ENCODE data around the gene GDF2.

Gene GDF2

GRCh38 chr10:47330366-47330765 lies 8.1 kb downstream of the GDF2 start:
- H3K18ac ChIP-seq (ENCODE audit: low read length) = no peak overlapping the region
- H2AK5ac ChIP-seq (ENCODE audit: low read length) = no peak overlapping the region
- no peak overlapping the region for H4K12ac ChIP-seq (ENCODE audit: low read depth, low read length)
- no peak overlapping the region for H2AFZ ChIP-seq (ENCODE audit: insufficient read depth, low read length, poor library complexity)
- no peak for DNase-seq
- no peaks in the 10 kb centered on the region for H3K79me2 ChIP-seq (ENCODE audit: control insufficient read depth, insufficient read depth, low read length, poor library complexity)
- no peak overlapping the region for H2BK5ac ChIP-seq (ENCODE audit: low read depth, low read length, poor library complexity)
- H4K8ac ChIP-seq (ENCODE audit: low read depth, low read length) = no peak overlapping the region
- no peak overlapping the region for H3K14ac ChIP-seq (ENCODE audit: low read length)
- no CpG with 5 or more reads among the region's 3 CpGs for WGBS (ENCODE audit: extremely low coverage, insufficient coverage, insufficient read length)
- H3K9me3 ChIP-seq (ENCODE audit: insufficient read depth, low read depth, low read length) = peaks cover 20% of the 10 kb centered on the region
- H2BK12ac ChIP-seq (ENCODE audit: low read length) = no peak overlapping the region
- no peak overlapping the region for H3K27ac ChIP-seq (ENCODE audit: low read depth, low read length)
- no peak overlapping the region for H2BK120ac ChIP-seq (ENCODE audit: insufficient read depth, low read length, poor library complexity)
- H4K91ac ChIP-seq (ENCODE audit: low read depth, low read length) = no peak overlapping the region
- no peaks in the 10 kb centered on the region for H3K36me3 ChIP-seq (ENCODE audit: control insufficient read depth in 1 of 2, insufficient read depth in 2 of 2, low read length in 2 of 2)
- no peak overlapping the region for H3K4me3 ChIP-seq (ENCODE audit: low read depth, low read length)
- no peak overlapping the region for H3K4me2 ChIP-seq (ENCODE audit: low read length)
- H3K27me3 ChIP-seq (ENCODE audit: insufficient read depth, low read length) = no peaks in the 10 kb centered on the region
- peaks cover 3 to 4% of the 10 kb centered on the region in 2 experiments for H3K4me1 ChIP-seq (ENCODE audit: control insufficient read depth in 1 of 2, insufficient read depth in 2 of 2, low read length in 2 of 2)
- H3K9ac ChIP-seq (ENCODE audit: low read length) = no peak overlapping the region
- no peak overlapping the region for H3K23ac ChIP-seq (ENCODE audit: low read length)
- no peak overlapping the region for H3K4ac ChIP-seq (ENCODE audit: low read depth, low read length)
- H3K79me1 ChIP-seq (ENCODE audit: low read length) = no peaks in the 10 kb centered on the region

DNA sequence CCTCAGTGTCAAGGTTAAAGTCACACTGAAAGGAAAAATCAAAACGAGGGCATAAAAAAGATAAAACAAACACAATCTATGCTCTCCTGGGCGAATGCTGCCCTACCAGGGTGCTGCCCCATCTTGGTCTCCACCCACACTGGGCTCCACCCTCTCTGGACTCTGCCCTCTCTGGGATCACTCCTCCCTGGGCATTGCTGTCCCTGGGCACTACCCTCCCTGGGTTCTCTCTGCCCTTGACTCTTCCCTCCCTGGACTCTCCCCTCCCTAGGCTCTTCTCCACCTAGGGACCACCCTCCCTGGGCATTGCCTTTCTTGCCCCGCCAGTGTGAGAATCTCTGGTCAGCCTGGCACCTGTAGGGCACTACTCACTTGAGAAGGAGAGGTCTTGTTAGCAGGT lies 8.6 kb downstream of the GDF2 start:
- H4K12ac ChIP-seq (ENCODE audit: low read depth, low read length) = no peak overlapping the region
- H3K36me3 ChIP-seq (ENCODE audit: control insufficient read depth in 1 of 2, insufficient read depth in 2 of 2, low read length in 2 of 2) = no peaks in the 10 kb centered on the region
- H3K9ac ChIP-seq (ENCODE audit: low read length) = no peak overlapping the region
- no peak overlapping the region for H3K23ac ChIP-seq (ENCODE audit: low read length)
- H2BK12ac ChIP-seq (ENCODE audit: low read length) = no peak overlapping the region
- no peak overlapping the region for H2AFZ ChIP-seq (ENCODE audit: insufficient read depth, low read length, poor library complexity)
- no peak overlapping the region for H3K4me2 ChIP-seq (ENCODE audit: low read length)
- H2BK120ac ChIP-seq (ENCODE audit: insufficient read depth, low read length, poor library complexity) = no peak overlapping the region
- H3K18ac ChIP-seq (ENCODE audit: low read length) = no peak overlapping the region
- no peak overlapping the region for H3K4ac ChIP-seq (ENCODE audit: low read depth, low read length)
- peaks cover 20% of the 10 kb centered on the region for H3K9me3 ChIP-seq (ENCODE audit: insufficient read depth, low read depth, low read length)
- H3K14ac ChIP-seq (ENCODE audit: low read length) = no peak overlapping the region
- no peaks in the 10 kb centered on the region for H3K27me3 ChIP-seq (ENCODE audit: insufficient read depth, low read length)
- H3K4me3 ChIP-seq (ENCODE audit: low read depth, low read length) = no peak overlapping the region
- no CpG with 5 or more reads among the region's 3 CpGs for WGBS (ENCODE audit: extremely low coverage, insufficient coverage, insufficient read length)
- no peaks in the 10 kb centered on the region for H3K79me2 ChIP-seq (ENCODE audit: control insufficient read depth, insufficient read depth, low read length, poor library complexity)
- no peak overlapping the region for H4K91ac ChIP-seq (ENCODE audit: low read depth, low read length)
- no peak overlapping the region for H2AK5ac ChIP-seq (ENCODE audit: low read length)
- DNase-seq = no peak
- no peak overlapping the region for H2BK5ac ChIP-seq (ENCODE audit: low read depth, low read length, poor library complexity)
- H3K79me1 ChIP-seq (ENCODE audit: low read length) = no peaks in the 10 kb centered on the region
- peaks cover 3 to 4% of the 10 kb centered on the region in 2 experiments for H3K4me1 ChIP-seq (ENCODE audit: control insufficient read depth in 1 of 2, insufficient read depth in 2 of 2, low read length in 2 of 2)
- H3K27ac ChIP-seq (ENCODE audit: low read depth, low read length) = no peak overlapping the region
- no peak overlapping the region for H4K8ac ChIP-seq (ENCODE audit: low read depth, low read length)

DNA sequence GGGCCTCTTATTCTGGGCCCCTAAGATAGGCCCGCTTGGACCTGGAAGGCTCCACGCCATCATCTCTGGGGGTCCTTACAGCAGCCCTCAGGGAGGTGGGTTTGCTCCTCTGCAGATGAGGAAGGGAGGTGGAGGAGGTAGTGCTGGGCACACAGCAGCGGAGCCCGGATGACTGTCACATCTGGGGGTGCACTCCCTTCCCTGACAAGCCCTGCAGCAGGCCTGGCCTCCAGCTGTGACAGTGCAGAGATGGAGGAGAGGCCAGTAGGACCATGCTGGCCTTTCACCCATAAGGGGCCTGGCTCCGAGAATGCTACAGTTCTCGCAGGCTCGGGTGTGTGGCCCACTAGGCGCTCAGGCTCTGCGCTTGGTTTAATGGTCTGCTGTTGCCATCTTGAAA lies 9.2 kb downstream of the GDF2 start:
- DNase-seq = no peak
- Histone ChIP-seq H2BK120ac (ENCODE audit: insufficient read depth, low read length, poor library complexity) (no peak overlapping the region), H3K4me3 (ENCODE audit: low read depth, low read length) (no peak overlapping the region), H3K18ac (ENCODE audit: low read length) (no peak overlapping the region), H3K9me3 (ENCODE audit: insufficient read depth, low read depth, low read length) (peaks cover 20% of the 10 kb centered on the region), H2BK5ac (ENCODE audit: low read depth, low read length, poor library complexity) (no peak overlapping the region), H4K8ac (ENCODE audit: low read depth, low read length) (no peak overlapping the region), H4K12ac (ENCODE audit: low read depth, low read length) (no peak overlapping the region), H3K36me3 (ENCODE audit: control insufficient read depth in 1 of 2, insufficient read depth in 2 of 2, low read length in 2 of 2) (no peaks in the 10 kb centered on the region), H3K14ac (ENCODE audit: low read length) (no peak overlapping the region), H2AK5ac (ENCODE audit: low read length) (no peak overlapping the region), H3K9ac (ENCODE audit: low read length) (no peak overlapping the region), H2AFZ (ENCODE audit: insufficient read depth, low read length, poor library complexity) (no peak overlapping the region), H4K91ac (ENCODE audit: low read depth, low read length) (no peak overlapping the region), H3K27ac (ENCODE audit: low read depth, low read length) (no peak overlapping the region), H3K4me1 (ENCODE audit: control insufficient read depth in 1 of 2, insufficient read depth in 2 of 2, low read length in 2 of 2) (peaks cover 3 to 4% of the 10 kb centered on the region in 2 experiments), H3K23ac (ENCODE audit: low read length) (no peak overlapping the region), H3K79me1 (ENCODE audit: low read length) (no peaks in the 10 kb centered on the region), H3K79me2 (ENCODE audit: control insufficient read depth, insufficient read depth, low read length, poor library complexity) (no peaks in the 10 kb centered on the region), H3K4ac (ENCODE audit: low read depth, low read length) (no peak overlapping the region), H3K27me3 (ENCODE audit: insufficient read depth, low read length) (no peaks in the 10 kb centered on the region), H2BK12ac (ENCODE audit: low read length) (no peak overlapping the region), H3K4me2 (ENCODE audit: low read length) (no peak overlapping the region)
- no CpG with 5 or more reads among the region's 9 CpGs for WGBS (ENCODE audit: extremely low coverage, insufficient coverage, insufficient read length)

- no peak for DNase-seq
- H3K36me3 ChIP-seq (ENCODE audit: control insufficient read depth in 1 of 2, insufficient read depth in 2 of 2, low read length in 2 of 2) = no peaks in the 10 kb centered on the region
- no peak overlapping the region for H3K27ac ChIP-seq (ENCODE audit: low read depth, low read length)
- no peak overlapping the region for H2BK120ac ChIP-seq (ENCODE audit: insufficient read depth, low read length, poor library complexity)
- no peak overlapping the region for H3K23ac ChIP-seq (ENCODE audit: low read length)
- no peaks in the 10 kb centered on the region for H3K79me1 ChIP-seq (ENCODE audit: low read length)
- no peak overlapping the region for H4K8ac ChIP-seq (ENCODE audit: low read depth, low read length)
- no peaks in the 10 kb centered on the region for H3K79me2 ChIP-seq (ENCODE audit: control insufficient read depth, insufficient read depth, low read length, poor library complexity)
- H3K4me3 ChIP-seq (ENCODE audit: low read depth, low read length) = no peak overlapping the region
- no peak overlapping the region for H3K4me2 ChIP-seq (ENCODE audit: low read length)
- no peaks in the 10 kb centered on the region for H3K27me3 ChIP-seq (ENCODE audit: insufficient read depth, low read length)
- no peak overlapping the region for H3K9ac ChIP-seq (ENCODE audit: low read length)
- H3K4me1 ChIP-seq (ENCODE audit: control insufficient read depth in 1 of 2, insufficient read depth in 2 of 2, low read length in 2 of 2) = peaks cover 3 to 4% of the 10 kb centered on the region in 2 experiments
- H2AK5ac ChIP-seq (ENCODE audit: low read length) = no peak overlapping the region
- H3K9me3 ChIP-seq (ENCODE audit: insufficient read depth, low read depth, low read length) = peaks cover 20% of the 10 kb centered on the region
- H4K91ac ChIP-seq (ENCODE audit: low read depth, low read length) = no peak overlapping the region
- no peak overlapping the region for H2BK12ac ChIP-seq (ENCODE audit: low read length)
- WGBS (ENCODE audit: extremely low coverage, insufficient coverage, insufficient read length) = no CpG with 5 or more reads among the region's 7 CpGs
- no peak overlapping the region for H2BK5ac ChIP-seq (ENCODE audit: low read depth, low read length, poor library complexity)
- H3K18ac ChIP-seq (ENCODE audit: low read length) = no peak overlapping the region
- H4K12ac ChIP-seq (ENCODE audit: low read depth, low read length) = no peak overlapping the region
- H3K14ac ChIP-seq (ENCODE audit: low read length) = no peak overlapping the region
- H3K4ac ChIP-seq (ENCODE audit: low read depth, low read length) = no peak overlapping the region
- H2AFZ ChIP-seq (ENCODE audit: insufficient read depth, low read length, poor library complexity) = no peak overlapping the region
Observed at GRCh38 chr10:47331954-47332353, 9.7 kb downstream of the GDF2 start.
